Activated T-cell treated with anti-CD3 and anti-CD28 coated beads for 48 hours (primary cell): ENCODE measurements around the gene AQP5.
"Not testable (repeated sequence)": the region's sequence is repeated elsewhere in the genome, so short reads cannot be mapped to it uniquely, and the experiment has no call there.

Source experiments
- DNase-seq: peaks from one replicate; pipeline ENCODE4 v3.0.0-alpha.2; 2020; ENCODE audit warnings: low read depth

The AQP5 gene

GRCh38 chr12:49980501-49981349 is 19.1 kb downstream of the AQP5 start:
- no peak for DNase-seq

- no peak for DNase-seq
Measured at GRCh38 chr12:49982246-49983087, 20.8 kb downstream of the AQP5 start.

- no peak for DNase-seq
Measured at GRCh38 chr12:49983892-49984291, 22.2 kb downstream of the AQP5 start.

- no peak for DNase-seq
Measured at GRCh38 chr12:49984476-49985359, 23.0 kb downstream of the AQP5 start.

- peak; percentile 8 for DNase-seq
Measured at GRCh38 chr12:49985981-49986380, 24.3 kb downstream of the AQP5 start.

DNA sequence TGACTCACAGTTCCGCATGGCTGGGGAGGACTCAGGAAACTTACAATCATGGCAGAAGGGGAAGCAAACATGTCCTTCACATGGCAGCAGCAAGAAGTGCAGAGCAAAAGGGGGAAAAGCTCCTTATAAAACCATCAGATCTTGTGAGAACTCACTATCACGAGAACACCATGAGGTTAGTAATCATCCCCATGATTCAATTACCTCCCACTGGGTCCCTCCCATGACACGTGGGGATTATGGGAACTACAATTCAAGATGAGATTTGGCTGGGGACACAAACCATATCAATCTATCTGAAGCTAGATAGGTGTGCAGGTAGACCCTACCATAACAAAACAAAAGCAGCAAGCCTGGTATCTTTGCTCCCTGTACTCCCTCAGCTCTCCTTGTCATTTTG is 24.8 kb downstream of the AQP5 start:
- DNase-seq, result not testable (repeated sequence)

- DNase-seq, result no peak
Measured at GRCh38 chr12:49987625-49988303, 26.1 kb downstream of the AQP5 start.

- not testable (repeated sequence) for DNase-seq
Measured at GRCh38 chr12:49989400-49989799, 27.7 kb downstream of the AQP5 start.

DNA sequence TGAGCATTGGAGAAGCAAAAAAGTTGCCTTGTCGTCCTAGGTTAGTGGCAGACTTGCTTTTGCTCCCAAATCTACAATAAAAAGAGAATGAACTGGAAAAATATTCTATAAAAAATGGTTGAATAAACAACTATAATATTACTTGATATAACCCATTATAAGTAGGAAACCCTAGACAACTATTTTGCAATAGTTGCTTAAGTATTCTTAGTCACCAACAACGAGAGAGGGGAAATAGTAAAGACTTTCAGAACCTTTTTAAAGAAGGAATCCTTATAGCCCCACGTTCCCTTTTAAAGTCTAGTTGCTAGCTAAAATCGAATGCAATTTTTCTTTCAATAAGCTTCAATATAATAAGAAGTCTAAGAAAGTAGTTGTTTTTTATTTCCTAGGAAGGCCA is 28.6 kb downstream of the AQP5 start:
- DNase-seq, result no peak

DNA sequence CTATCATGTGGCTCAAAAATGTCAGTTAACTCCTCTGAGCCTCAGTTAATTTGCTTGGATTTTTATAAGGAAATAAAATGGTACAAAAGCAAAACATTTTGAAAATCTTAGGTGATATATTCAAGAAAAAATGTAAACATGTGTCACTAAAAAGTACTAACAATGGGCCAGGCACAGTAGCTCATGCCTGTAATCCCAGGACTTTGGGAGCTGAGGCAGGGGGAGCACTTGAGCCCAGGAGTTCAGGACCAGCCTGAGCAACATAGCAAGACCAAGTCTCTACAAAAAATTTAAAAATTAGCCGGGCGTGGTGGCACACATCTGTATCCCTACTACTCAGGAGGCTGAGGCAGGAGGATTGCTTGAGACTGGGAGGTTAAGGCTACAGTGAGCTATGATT is 36.8 kb downstream of the AQP5 start:
- no peak for DNase-seq

DNA sequence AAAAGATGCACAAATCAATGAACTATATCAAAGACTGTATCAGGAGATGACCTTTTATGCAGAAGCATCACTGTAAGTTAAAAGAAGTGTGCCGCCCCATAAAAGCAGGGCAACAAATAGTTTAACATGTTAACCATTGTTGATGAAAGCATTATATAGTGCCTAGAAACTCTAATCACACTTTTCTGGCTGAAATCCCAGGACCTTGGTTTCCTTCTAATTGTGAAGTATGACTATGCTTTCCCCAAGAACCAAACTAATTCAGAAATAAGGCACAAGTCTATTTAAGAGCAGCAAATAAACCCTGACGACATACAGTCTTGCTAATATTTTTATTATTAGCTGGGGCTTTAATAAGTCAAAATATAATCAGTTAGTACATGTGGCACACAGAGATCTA is 41.9 kb downstream of the AQP5 start:
- DNase-seq, result no peak

DNA sequence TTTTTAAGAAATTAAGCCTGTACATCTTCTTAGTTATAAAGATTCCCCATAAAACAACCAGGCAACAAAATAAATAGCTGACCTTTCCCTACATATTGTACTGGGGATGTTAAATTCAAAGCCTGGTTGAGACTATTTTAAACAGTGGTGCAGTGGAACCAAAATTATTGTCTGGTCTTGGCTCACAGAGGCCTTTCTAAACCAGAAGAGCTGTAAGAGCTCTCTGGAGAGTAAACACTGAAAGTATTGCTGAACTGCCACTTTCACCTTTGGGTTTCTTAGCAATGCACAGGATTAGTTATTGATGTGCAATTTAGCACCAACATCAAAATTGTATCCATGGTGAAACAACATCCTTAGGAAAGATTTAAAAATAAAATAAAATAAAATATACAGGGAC is 43.0 kb downstream of the AQP5 start:
- DNase-seq, result no peak

- DNase-seq, result no peak
Measured at GRCh38 chr12:50005175-50005574, 43.5 kb downstream of the AQP5 start.

- DNase-seq, result no peak
Measured at GRCh38 chr12:50006280-50006679, 44.6 kb downstream of the AQP5 start.

DNA sequence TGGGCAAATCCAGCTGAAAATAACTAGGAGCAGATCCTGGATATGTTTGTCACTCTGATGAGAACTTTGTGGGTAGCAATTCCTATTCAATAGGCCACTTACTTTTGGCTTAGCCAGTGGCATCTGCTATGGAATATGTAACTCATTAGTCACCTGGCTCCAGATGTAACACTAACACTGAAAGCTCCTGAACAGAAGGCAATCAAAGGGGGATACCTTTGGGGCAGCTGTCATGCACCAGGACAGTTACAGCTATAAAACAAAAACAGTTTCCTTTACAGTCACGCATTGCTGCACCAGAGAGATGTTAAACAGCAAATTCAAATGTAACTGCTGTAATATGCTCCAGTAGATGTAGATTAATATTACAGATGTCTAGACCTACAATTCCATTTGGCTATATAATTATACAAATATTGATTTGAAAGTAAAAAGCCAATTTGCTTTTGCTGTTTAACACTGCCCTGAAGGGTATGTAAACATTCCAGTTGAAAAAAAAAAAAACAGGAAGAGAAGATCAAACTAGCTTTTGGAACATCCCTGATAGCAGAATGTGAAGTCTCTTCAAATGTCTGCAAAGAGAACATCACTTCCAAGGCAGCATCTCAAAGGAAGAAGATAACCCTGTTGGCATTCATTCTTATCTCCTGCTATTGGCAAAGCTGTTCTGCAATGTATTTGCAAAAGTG is 45.2 kb downstream of the AQP5 start:
- no peak for DNase-seq

GRCh38 chr12:50013361-50014147 is 51.9 kb downstream of the AQP5 start:
- DNase-seq, result no peak

DNA sequence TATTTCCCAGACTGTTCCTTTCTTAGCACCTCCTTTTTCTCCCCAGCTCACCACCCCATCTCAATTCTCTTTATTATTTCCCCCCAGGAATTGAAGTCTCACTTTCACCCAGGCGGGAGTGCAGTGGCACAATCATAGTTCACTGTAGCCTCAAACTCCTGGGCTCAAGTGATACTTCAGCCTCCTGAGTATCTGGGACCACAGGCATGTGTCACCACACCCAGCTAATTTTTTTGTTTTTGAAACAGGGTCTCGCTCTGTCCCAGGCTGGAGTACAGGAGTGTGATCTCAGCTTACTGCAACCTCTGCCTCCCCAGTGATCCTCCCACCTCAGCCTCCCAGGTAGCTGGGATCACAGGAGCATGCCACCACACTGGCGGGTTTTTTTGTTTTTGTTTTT is 52.7 kb downstream of the AQP5 start:
- no peak for DNase-seq
